GM12874 (cell line): ENCODE measurements around the gene RELL2.

Experiments used
- TF ChIP-seq, protein P1 (sequence below): IDR thresholded peaks from 2 replicates; pipeline ENCODE4 v1.5.1; 2011; ENCODE audit warnings: low read depth, mild to moderate bottlenecking, control low read depth, low read length, moderate library complexity; ENCODE audit not compliant: insufficient read depth

RELL2 gene

GRCh38 chr5:141654298-141654697 is 17.5 kb downstream of the RELL2 start:
- TF ChIP-seq, protein P1, sequence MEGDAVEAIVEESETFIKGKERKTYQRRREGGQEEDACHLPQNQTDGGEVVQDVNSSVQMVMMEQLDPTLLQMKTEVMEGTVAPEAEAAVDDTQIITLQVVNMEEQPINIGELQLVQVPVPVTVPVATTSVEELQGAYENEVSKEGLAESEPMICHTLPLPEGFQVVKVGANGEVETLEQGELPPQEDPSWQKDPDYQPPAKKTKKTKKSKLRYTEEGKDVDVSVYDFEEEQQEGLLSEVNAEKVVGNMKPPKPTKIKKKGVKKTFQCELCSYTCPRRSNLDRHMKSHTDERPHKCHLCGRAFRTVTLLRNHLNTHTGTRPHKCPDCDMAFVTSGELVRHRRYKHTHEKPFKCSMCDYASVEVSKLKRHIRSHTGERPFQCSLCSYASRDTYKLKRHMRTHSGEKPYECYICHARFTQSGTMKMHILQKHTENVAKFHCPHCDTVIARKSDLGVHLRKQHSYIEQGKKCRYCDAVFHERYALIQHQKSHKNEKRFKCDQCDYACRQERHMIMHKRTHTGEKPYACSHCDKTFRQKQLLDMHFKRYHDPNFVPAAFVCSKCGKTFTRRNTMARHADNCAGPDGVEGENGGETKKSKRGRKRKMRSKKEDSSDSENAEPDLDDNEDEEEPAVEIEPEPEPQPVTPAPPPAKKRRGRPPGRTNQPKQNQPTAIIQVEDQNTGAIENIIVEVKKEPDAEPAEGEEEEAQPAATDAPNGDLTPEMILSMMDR = no peak

GRCh38 chr5:141655020-141655419 is 18.2 kb downstream of the RELL2 start:
- TF ChIP-seq, protein P1 = no peak

GRCh38 chr5:141656396-141656795 is 19.6 kb downstream of the RELL2 start:
- TF ChIP-seq, protein P1 = no peak

GRCh38 chr5:141657404-141657803 is 20.6 kb downstream of the RELL2 start:
- TF ChIP-seq, protein P1 = no peak

DNA sequence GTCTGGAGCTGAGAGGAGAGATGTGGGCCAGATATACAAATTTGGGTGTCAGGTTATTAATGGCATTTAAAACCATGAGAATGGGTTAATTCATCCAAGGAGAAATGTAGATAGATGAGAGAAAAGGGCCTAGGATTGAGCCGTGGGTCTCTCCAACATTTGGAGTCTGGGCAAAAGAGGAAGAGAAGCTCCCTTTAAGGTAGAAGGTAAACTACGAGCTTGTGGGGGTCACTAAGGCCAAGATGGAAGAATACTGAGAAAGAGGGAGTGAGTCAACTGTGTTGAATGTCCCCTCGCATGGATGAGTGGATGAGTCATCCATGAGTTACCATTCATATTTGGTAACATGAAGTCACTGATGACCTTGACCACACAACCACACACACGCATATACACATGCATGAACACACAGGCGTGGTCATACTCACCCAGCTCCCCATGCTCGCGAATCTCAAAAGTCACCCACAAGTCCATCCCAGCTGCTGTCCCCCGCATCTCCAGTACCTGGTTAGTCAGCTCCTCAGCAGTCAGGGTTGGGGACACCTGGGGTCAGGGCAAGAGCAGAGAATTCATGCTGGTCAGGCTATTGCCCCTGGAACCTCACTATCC is 21.2 kb downstream of the RELL2 start:
- TF ChIP-seq, protein P1 = no peak

DNA sequence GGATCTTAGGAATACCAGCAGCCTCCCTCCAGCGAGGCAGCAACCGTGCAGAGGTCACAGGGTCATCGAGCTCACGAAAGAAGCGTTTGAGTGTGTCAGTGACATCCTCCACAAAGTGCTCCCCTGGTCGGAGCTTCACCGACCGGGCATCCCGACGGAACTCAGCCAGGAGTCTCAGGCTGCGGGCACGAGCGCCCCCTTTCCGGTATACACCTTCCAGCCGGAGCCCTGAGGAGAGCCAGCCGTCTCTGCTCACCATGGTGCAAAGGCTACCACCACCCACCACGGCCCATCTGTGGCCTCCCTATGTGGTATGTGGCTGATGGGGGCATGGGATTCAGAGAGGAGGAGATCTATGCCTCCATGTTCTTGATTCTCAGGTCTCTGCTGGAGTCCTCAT is 25.2 kb downstream of the RELL2 start:
- TF ChIP-seq, protein P1 = no peak

DNA sequence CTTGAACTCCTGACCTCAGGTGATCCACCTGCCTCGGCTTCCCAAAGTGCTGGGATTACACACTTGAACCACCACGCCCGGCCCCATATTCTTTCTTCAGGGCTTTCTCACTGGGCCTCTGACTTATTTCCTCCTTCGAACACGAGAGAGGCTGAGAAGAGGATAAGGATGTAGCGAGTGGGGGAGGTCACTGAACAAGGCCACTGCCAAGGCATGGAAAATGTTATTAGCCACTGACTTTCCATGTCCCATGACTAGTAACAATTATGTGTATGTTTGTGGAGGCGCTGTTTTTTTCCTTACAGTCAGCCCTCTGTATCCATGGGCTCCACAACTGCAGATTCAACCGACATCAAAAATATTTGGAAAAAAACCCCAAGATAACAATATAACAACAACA is 26.7 kb downstream of the RELL2 start:
- TF ChIP-seq, protein P1 = no peak
